Activated CD4-positive, alpha-beta T cell treated with anti-CD3 and anti-CD28 coated beads for 24 hours (primary cell): ENCODE measurements around the gene ATP6V1F.

ENCODE experiments used
- DNase-seq, 2 donors: peaks; one replicate each; pipeline ENCODE4 v3.0.0-alpha.2; 2020; ENCODE audit warnings: low read depth in 2 of 2

Gene ATP6V1F

GRCh38 chr7:128882134-128882533 lies 19.5 kb downstream of the ATP6V1F start:
- no peak for DNase-seq

- peak; percentile 81 to 84 for DNase-seq
These were observed 21.2 kb downstream of the ATP6V1F start for GRCh38 chr7:128883622-128884448.

- DNase-seq, result no peak
These were observed 22.1 kb downstream of the ATP6V1F start for GRCh38 chr7:128884561-128885369.

- DNase-seq, result no peak
These were observed 22.9 kb downstream of the ATP6V1F start for GRCh38 chr7:128885370-128886187.

GRCh38 chr7:128886391-128887168 lies 23.9 kb downstream of the ATP6V1F start:
- DNase-seq, result no peak

- DNase-seq, result no peak
These were observed 24.7 kb downstream of the ATP6V1F start for GRCh38 chr7:128887169-128888038.

- no peak for DNase-seq
These were observed 25.5 kb downstream of the ATP6V1F start for GRCh38 chr7:128888039-128888755.

GRCh38 chr7:128888756-128889095 lies 26.1 kb downstream of the ATP6V1F start:
- no peak for DNase-seq

GRCh38 chr7:128889121-128889520 lies 26.5 kb downstream of the ATP6V1F start:
- DNase-seq, result no peak

GRCh38 chr7:128890306-128891109 lies 27.9 kb downstream of the ATP6V1F start:
- no peak for DNase-seq

GRCh38 chr7:128891110-128891941 lies 28.7 kb downstream of the ATP6V1F start:
- DNase-seq, result no peak

- no peak for DNase-seq
These were observed 29.2 kb downstream of the ATP6V1F start for GRCh38 chr7:128891942-128892269.

GRCh38 chr7:128892521-128893250 lies 30.0 kb downstream of the ATP6V1F start:
- no peak for DNase-seq

GRCh38 chr7:128893251-128894100 lies 30.8 kb downstream of the ATP6V1F start:
- no peak for DNase-seq

- DNase-seq, result no peak
These were observed 31.4 kb downstream of the ATP6V1F start for GRCh38 chr7:128894101-128894440.

GRCh38 chr7:128895320-128895719 lies 32.7 kb downstream of the ATP6V1F start:
- no peak for DNase-seq

GRCh38 chr7:128899392-128899791 lies 36.7 kb downstream of the ATP6V1F start:
- no peak for DNase-seq
